Measurements from ENCODE around the gene BPGM.

DNA sequence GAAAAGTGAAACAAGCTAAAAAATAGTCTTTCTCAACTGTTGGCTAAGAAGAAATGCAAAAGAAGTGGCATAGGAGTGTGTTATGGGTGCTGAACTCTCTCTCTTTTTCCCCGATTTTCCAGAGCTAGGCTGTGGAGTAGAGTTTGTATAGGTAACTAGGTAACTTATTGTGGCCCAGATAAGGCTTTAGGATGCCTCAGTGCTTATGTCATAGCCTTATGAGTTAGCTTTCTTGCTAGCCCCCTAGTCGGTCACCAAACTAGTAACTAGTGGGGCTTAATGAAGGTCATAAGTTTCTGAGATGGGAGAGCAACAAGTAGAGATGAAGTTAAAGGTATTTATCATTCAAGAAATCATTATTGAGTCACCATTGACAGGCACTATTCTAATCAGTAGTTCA lies 32.4 kb downstream of the BPGM start:
- no peak for TF ChIP-seq EP300 (IDR thresholded peaks at IDR 0.05)
- TF ChIP-seq, protein P1, sequence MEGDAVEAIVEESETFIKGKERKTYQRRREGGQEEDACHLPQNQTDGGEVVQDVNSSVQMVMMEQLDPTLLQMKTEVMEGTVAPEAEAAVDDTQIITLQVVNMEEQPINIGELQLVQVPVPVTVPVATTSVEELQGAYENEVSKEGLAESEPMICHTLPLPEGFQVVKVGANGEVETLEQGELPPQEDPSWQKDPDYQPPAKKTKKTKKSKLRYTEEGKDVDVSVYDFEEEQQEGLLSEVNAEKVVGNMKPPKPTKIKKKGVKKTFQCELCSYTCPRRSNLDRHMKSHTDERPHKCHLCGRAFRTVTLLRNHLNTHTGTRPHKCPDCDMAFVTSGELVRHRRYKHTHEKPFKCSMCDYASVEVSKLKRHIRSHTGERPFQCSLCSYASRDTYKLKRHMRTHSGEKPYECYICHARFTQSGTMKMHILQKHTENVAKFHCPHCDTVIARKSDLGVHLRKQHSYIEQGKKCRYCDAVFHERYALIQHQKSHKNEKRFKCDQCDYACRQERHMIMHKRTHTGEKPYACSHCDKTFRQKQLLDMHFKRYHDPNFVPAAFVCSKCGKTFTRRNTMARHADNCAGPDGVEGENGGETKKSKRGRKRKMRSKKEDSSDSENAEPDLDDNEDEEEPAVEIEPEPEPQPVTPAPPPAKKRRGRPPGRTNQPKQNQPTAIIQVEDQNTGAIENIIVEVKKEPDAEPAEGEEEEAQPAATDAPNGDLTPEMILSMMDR (IDR thresholded peaks at IDR 0.05), result no peak
- no peak for TF ChIP-seq POLR2AphosphoS5 (IDR thresholded peaks at IDR 0.05)
